SK-N-SH treated with all-trans-retinoic acid at 6 μM for 48 hours (cell line): ENCODE results near the gene DENND4C.

Experiments used
- CREB5 ChIP-seq: fragments of 250-450 bp; sonication (Bioruptor Pico); IDR thresholded peaks from 2 replicates; pipeline ENCODE4 v1.5.1; 2020; ENCODE audit warnings: low read depth, mild to moderate bottlenecking, moderate library complexity
- PPARA ChIP-seq: fragments of 250-450 bp; sonication (Bioruptor Pico); IDR thresholded peaks from 2 replicates; pipeline ENCODE4 v1.5.0; 2020; ENCODE audit warnings: mild to moderate bottlenecking, borderline replicate concordance
- SNAI2 ChIP-seq: fragments of 250-450 bp; sonication (Bioruptor Pico); IDR thresholded peaks from 2 replicates; pipeline ENCODE4 v1.5.0; 2020; ENCODE audit warnings: mild to moderate bottlenecking, moderate library complexity
- ZNF565 ChIP-seq: fragments of 450-650 bp; formaldehyde crosslinking; conservative IDR thresholded peaks from 2 replicates; pipeline ENCODE4 v1.5.0; 2020; ENCODE audit warnings: low read depth, mild to moderate bottlenecking, moderate library complexity

- TF ChIP-seq ZNF565 (CRISPR knock-in tag) (no peak), PPARA (CRISPR knock-in tag) (no peak), SNAI2 (no peak), CREB5 (CRISPR knock-in tag) (no peak)
Measured at GRCh38 chr9:19255821-19256220, 25.3 kb downstream of the DENND4C start.
